ENCODE results near the gene AFF4. TPM values are rescaled to one million over a fixed set of nuclear protein-coding genes. Genes with fewer than 3 reads are reported as not detected.

AFF4 gene
- total and polyA plus RNA-seq, 10 of the 15 experiments (the other 5 are each of a cell fraction or from before 2014, with no cell fraction given): 1.1 to 20.2 (median 10.4) TPM

GRCh38 chr5:132901730-132902129 lies 61.7 kb downstream of the AFF4 start:
- SMC1A ChIA-PET (ENCODE audit: uncharacterized antibody, unreplicated experiment): no interaction called here
- no peak overlapping the region for H3K4me3 ChIP-seq

GRCh38 chr5:132901036-132901435 lies 62.4 kb downstream of the AFF4 start:
- no peak overlapping the region for H3K9ac ChIP-seq (ENCODE audit: control insufficient read depth, insufficient read depth, low read length)
- ChIA-PET POLR2A (no interaction called here), CTCF (interaction anchor here (0.8 to 1.4 kb wide), 3 partner anchors 10 to 18 kb away, joined by 3 to 5 read pairs (median 5); no protein-coding TSS in a partner anchor), SMC1A (ENCODE audit: uncharacterized antibody, unreplicated experiment) (interaction anchor here (2.0 kb wide), 1 partner anchor 10 kb away, joined by 8 read pairs; no protein-coding TSS in a partner anchor), RAD21 (ENCODE audit: unreplicated experiment) (no interaction called here)
- no peak overlapping the region for H3K27ac ChIP-seq (ENCODE audit: control insufficient read depth, insufficient read depth)
- no TSS peak for BruUV-seq (replicated peaks)
- no peaks in the 10 kb centered on the region for H3K4me1 ChIP-seq (ENCODE audit: control insufficient read depth, insufficient read depth, low read length)
- no peaks in the 10 kb centered on the region for H3K27me3 ChIP-seq (replicated peaks in 1 of 2; ENCODE audit: control insufficient read depth in 2 of 2, insufficient read depth in 2 of 2, low read length in 1 of 2)
- H3K36me3 ChIP-seq (ENCODE audit: control insufficient read depth in 2 of 2, insufficient read depth in 2 of 2, low read length in 1 of 2): peaks cover 8 to 13% of the 10 kb centered on the region in 2 experiments
- H3K4me3 ChIP-seq: no peak overlapping the region
- intact Hi-C loops (cut with micrococcal nuclease; ENCODE audit: unreplicated experiment): no loop called here
- no peak for ATAC-seq
- no peaks in the 10 kb centered on the region for H4K20me1 ChIP-seq (ENCODE audit: control insufficient read depth, insufficient read depth)
- no peak for FAIRE-seq
- no peak overlapping the region for H2AFZ ChIP-seq (ENCODE audit: control insufficient read depth, low read depth, low read length)
- 78% methylated on average over 4 of the region's 4 CpGs for WGBS (ENCODE audit: insufficient coverage, insufficient replicate concordance, low lambda C conversion rate, missing lambda C conversion rate)
- H3K9me3 ChIP-seq (replicated peaks; ENCODE audit: control insufficient read depth, insufficient read depth, low read length): no peaks in the 10 kb centered on the region
- no peak overlapping the region for H3K4me2 ChIP-seq (ENCODE audit: control insufficient read depth, insufficient read depth)
- TF ChIP-seq SREBF2 (IDR thresholded peaks at IDR 0.05; ENCODE audit: low read length) (no peak), YBX1 (IDR thresholded peaks at IDR 0.05) (no peak), POLR2A (IDR thresholded peaks at IDR 0.05; ENCODE audit: low read depth, low read length) (no peak), BCLAF1 (IDR thresholded peaks at IDR 0.05) (no peak), GATAD2B (conservative IDR thresholded peaks at IDR 0.05; ENCODE audit: low read depth) (no peak), NFYB (IDR thresholded peaks at IDR 0.05; ENCODE audit: insufficient read depth, low read depth, low read length) (no peak), MXI1 (IDR thresholded peaks at IDR 0.05; ENCODE audit: low read depth, low read length) (no peak), IKZF1 (conservative IDR thresholded peaks at IDR 0.05) (no peak), PAX5 (IDR thresholded peaks at IDR 0.05; ENCODE audit: borderline replicate concordance, low read depth, low read length) (no peak), SREBF1 (IDR thresholded peaks at IDR 0.05; ENCODE audit: low read length) (no peak), CEBPB (IDR thresholded peaks at IDR 0.05; ENCODE audit: borderline replicate concordance in 1 of 2, low read depth in 2 of 2, low read length in 2 of 2) (no peak), CREM (IDR thresholded peaks at IDR 0.05; ENCODE audit: low read depth) (no peak), MYC (IDR thresholded peaks at IDR 0.05; ENCODE audit: insufficient read depth, insufficient read length, insufficient replicate concordance, low read length, severe bottlenecking) (no peak)
- in situ Hi-C loops (cut with MboI): no loop called here
- no peaks in the 10 kb centered on the region; the same call in 1 of the 2 replicates for H3K79me2 ChIP-seq (ENCODE audit: control insufficient read depth, insufficient read depth, low read length)
- DNase-seq (ENCODE audit: low read depth, low spot score): no peak

More at GRCh38 chr5:132901730-132902129, 61.7 kb downstream of the AFF4 start:
- ChIA-PET POLR2A (no interaction called here), CTCF (no interaction called here), RAD21 (ENCODE audit: unreplicated experiment) (no interaction called here)
- intact Hi-C loops (cut with micrococcal nuclease; ENCODE audit: unreplicated experiment) (no loop called here), in situ Hi-C loops (cut with MboI) (no loop called here)
- TF ChIP-seq NFYB (IDR thresholded peaks at IDR 0.05; ENCODE audit: insufficient read depth, low read depth, low read length) (no peak), NFIC (IDR thresholded peaks at IDR 0.05; ENCODE audit: low read depth, low read length) (no peak), NR2C1 (IDR thresholded peaks at IDR 0.05) (no peak), SIX5 (IDR thresholded peaks at IDR 0.05; ENCODE audit: low read depth, low read length, severe bottlenecking) (no peak), EGR1 (IDR thresholded peaks at IDR 0.05; ENCODE audit: borderline replicate concordance in 1 of 2, low read depth in 2 of 2, low read length in 2 of 2) (no peak)
- DNase-seq (ENCODE audit: low read depth, low spot score) (no peak), ATAC-seq (no peak), FAIRE-seq (no peak)
- Histone ChIP-seq H3K27me3 (replicated peaks in 1 of 2; ENCODE audit: control insufficient read depth in 2 of 2, insufficient read depth in 2 of 2, low read length in 1 of 2) (no peaks in the 10 kb centered on the region), H3K9ac (ENCODE audit: control insufficient read depth, insufficient read depth, low read length) (no peak overlapping the region), H3K4me1 (ENCODE audit: control insufficient read depth, insufficient read depth, low read length) (no peaks in the 10 kb centered on the region), H3K9me3 (replicated peaks; ENCODE audit: control insufficient read depth, insufficient read depth, low read length) (no peaks in the 10 kb centered on the region), H3K4me2 (ENCODE audit: control insufficient read depth, insufficient read depth) (no peak overlapping the region), H4K20me1 (ENCODE audit: control insufficient read depth, insufficient read depth) (no peaks in the 10 kb centered on the region), H3K27ac (ENCODE audit: control insufficient read depth, insufficient read depth) (no peak overlapping the region), H2AFZ (ENCODE audit: control insufficient read depth, low read depth, low read length) (no peak overlapping the region), H3K79me2 (ENCODE audit: control insufficient read depth, insufficient read depth, low read length) (no peaks in the 10 kb centered on the region; the same call in 1 of the 2 replicates), H3K36me3 (ENCODE audit: control insufficient read depth in 2 of 2, insufficient read depth in 2 of 2, low read length in 1 of 2) (peaks cover 2 to 8% of the 10 kb centered on the region in 2 experiments)
- 96% methylated on average over 3 of the region's 3 CpGs for WGBS (ENCODE audit: insufficient coverage, insufficient replicate concordance, low lambda C conversion rate, missing lambda C conversion rate)
- BruUV-seq (replicated peaks): no TSS peak
